Neural cell (in vitro differentiated cells): ENCODE results near the gene CSAG1. TPM values are rescaled to one million over a fixed set of nuclear protein-coding genes. Genes with fewer than 3 reads are reported as not detected.
"Not testable (repeated sequence)": the region's sequence is repeated elsewhere in the genome, so short reads cannot be mapped to it uniquely, and the experiment has no call there.

Source experiments
- H2AFZ ChIP-seq: fragments of 200-600, 300-800 bp; sonication (generic), shearing (Covaris generic); 2 replicates; pipeline ENCODE4 v1.6.0; 2014; ENCODE audit warnings: low read depth, mild to moderate bottlenecking, antibody characterized with exemption, low read length, moderate library complexity
- H3F3A ChIP-seq: fragments of 200-600 bp; shearing (Covaris generic); 2 replicates; pipeline ENCODE4 v1.6.1; 2016; ENCODE audit warnings: mild to moderate bottlenecking, moderate library complexity, mixed read lengths, antibody characterized with exemption, low read length; ENCODE audit not compliant: insufficient read depth, poor library complexity, severe bottlenecking
- H3K27ac ChIP-seq: fragments of 200-600, 300-800 bp; sonication (generic), shearing (Covaris generic); 2 replicates; pipeline ENCODE4 v1.5.1; 2014; ENCODE audit warnings: mild to moderate bottlenecking, low read length, moderate library complexity
- H3K27me3 ChIP-seq: fragments of 300-800, 200-600 bp; sonication (generic), shearing (Covaris generic); 2 replicates; pipeline ENCODE4 v1.6.0; 2014; ENCODE audit warnings: mild to moderate bottlenecking, low read depth, low read length, moderate library complexity; ENCODE audit not compliant: insufficient read depth
- H3K36me3 ChIP-seq: fragments of 300-800, 200-600 bp; sonication (generic), shearing (Covaris generic); 2 replicates; pipeline ENCODE4 v1.5.1; 2014; ENCODE audit warnings: mild to moderate bottlenecking, antibody characterized with exemption, low read length, moderate library complexity; ENCODE audit not compliant: insufficient read depth
- H3K4me2 ChIP-seq: fragments of 300-800, 200-600 bp; sonication (generic), shearing (Covaris generic); 2 replicates; pipeline ENCODE4 v1.6.0; 2014; ENCODE audit warnings: mild to moderate bottlenecking, low read length
- H3K4me3 ChIP-seq: fragments of 300-800, 200-600 bp; sonication (generic), shearing (Covaris generic); 2 replicates; pipeline ENCODE4 v1.5.1; 2014; ENCODE audit warnings: mild to moderate bottlenecking, low read length, moderate library complexity
- H3K79me2 ChIP-seq: fragments of 200-600 bp; shearing (Covaris generic); replicated peaks from 2 replicates; pipeline ENCODE4 v1.6.0; 2014; ENCODE audit warnings: mild to moderate bottlenecking, low read length, moderate library complexity; ENCODE audit not compliant: insufficient read depth
- H3K9ac ChIP-seq: fragments of 300-800, 200-600 bp; sonication (generic), shearing (Covaris generic); 2 replicates; pipeline ENCODE4 v1.6.1; 2016; ENCODE audit warnings: mild to moderate bottlenecking, low read length, mixed read lengths
- H3K9me2 ChIP-seq: fragments of 200-600 bp; shearing (Covaris generic); 2 replicates; pipeline ENCODE4 v1.6.1; 2016; ENCODE audit warnings: mild to moderate bottlenecking, low read length, mixed read lengths; ENCODE audit not compliant: insufficient read depth
- H3K9me3 ChIP-seq: fragments of 200-600, 300-800 bp; sonication (generic), shearing (Covaris generic); 2 replicates; pipeline ENCODE4 v1.6.1; 2016; ENCODE audit warnings: mild to moderate bottlenecking, mixed run types, low read length, moderate library complexity, mixed read lengths
- H4K20me1 ChIP-seq: fragments of 200-600 bp; shearing (Covaris generic); 2 replicates; pipeline ENCODE4 v1.6.1; 2016; ENCODE audit warnings: mild to moderate bottlenecking, mixed run types; ENCODE audit not compliant: insufficient read depth
- CTCF ChIP-seq: fragments of 450-650 bp; IDR thresholded peaks from 2 replicates; pipeline ENCODE4 v1.5.1; 2014; ENCODE audit warnings: antibody characterized with exemption, mild to moderate bottlenecking, moderate library complexity; ENCODE audit not compliant: poor library complexity, severe bottlenecking
- EP300 ChIP-seq: fragments of 450-650 bp; conservative IDR thresholded peaks from 2 replicates; pipeline ENCODE4 v1.6.1; 2014; ENCODE audit warnings: antibody characterized with exemption, mild to moderate bottlenecking, moderate library complexity; ENCODE audit not compliant: poor library complexity, severe bottlenecking
- EZH2 ChIP-seq: fragments of 200-600, 300-800 bp; shearing (Covaris generic), sonication (generic); IDR thresholded peaks from 2 replicates; pipeline ENCODE4 v1.6.1; 2014; ENCODE audit warnings: antibody characterized with exemption, low read length, borderline replicate concordance, mild to moderate bottlenecking; ENCODE audit not compliant: insufficient read depth, poor library complexity, severe bottlenecking
- MXI1 ChIP-seq: fragments of 450-650 bp; conservative IDR thresholded peaks from 2 replicates; pipeline ENCODE4 v1.6.1; 2014; ENCODE audit warnings: antibody characterized with exemption, mild to moderate bottlenecking; ENCODE audit not compliant: poor library complexity, severe bottlenecking
- POLR2AphosphoS5 ChIP-seq: IDR thresholded peaks from 2 replicates; pipeline ENCODE4 v1.6.1; 2012
- RAD21 ChIP-seq: fragments of 450-650 bp; conservative IDR thresholded peaks from 2 replicates; pipeline ENCODE4 v1.6.1; 2014; ENCODE audit warnings: antibody characterized with exemption, mild to moderate bottlenecking, moderate library complexity
- REST ChIP-seq: IDR thresholded peaks from 2 replicates; pipeline ENCODE4 v1.6.1; 2012; ENCODE audit warnings: borderline replicate concordance
- SMC3 ChIP-seq: fragments of 450-650 bp; conservative IDR thresholded peaks from 2 replicates; pipeline ENCODE4 v1.6.1; 2014; ENCODE audit warnings: antibody characterized with exemption, mild to moderate bottlenecking, moderate library complexity; ENCODE audit not compliant: poor library complexity
- TAF1 ChIP-seq: IDR thresholded peaks from 2 replicates; pipeline ENCODE4 v1.6.1; 2012; ENCODE audit warnings: low read depth
- polyA plus RNA-seq: library from polyadenylated mRNA; depleted of rRNA; stranded (reverse); fragments of >200 nt; gene quantifications from 2 replicates; pipeline ENCODE4 v1.2.3, GENCODE V29; 2014

Gene CSAG1
- polyA plus RNA-seq, 1 donor from 2014 or later = not detected

DNA sequence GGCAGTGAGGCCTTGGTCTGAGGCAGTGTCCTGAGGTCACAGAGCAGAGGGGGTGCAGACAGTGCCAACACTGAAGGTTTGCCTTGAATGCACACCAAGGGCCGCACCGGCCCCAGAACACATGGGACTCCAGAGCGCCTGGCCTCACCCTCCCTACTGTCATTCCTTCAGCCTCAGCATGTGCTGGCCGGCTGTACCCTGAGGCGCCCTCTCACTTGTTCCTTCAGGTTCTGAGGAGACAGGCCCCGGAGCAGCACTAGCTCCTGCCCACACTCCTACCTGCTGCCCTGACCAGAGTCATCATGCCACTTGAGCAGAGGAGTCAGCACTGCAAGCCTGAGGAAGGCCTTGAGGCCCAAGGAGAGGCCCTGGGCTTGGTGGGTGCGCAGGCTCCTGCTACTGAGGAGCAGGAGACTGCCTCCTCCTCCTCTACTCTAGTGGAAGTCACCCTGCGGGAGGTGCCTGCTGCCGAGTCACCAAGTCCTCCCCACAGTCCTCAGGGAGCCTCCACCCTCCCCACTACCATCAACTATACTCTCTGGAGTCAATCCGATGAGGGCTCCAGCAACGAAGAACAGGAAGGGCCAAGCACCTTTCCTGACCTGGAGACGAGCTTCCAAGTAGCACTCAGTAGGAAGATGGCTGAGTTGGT lies 2.5 kb upstream of the CSAG1 start:
- Histone ChIP-seq H3K36me3 (no peaks in the 10 kb centered on the region), H3F3A (no peaks in the 10 kb centered on the region), H3K4me3 (no peak overlapping the region), H3K4me2 (no peak overlapping the region), H3K9me2 (no peaks in the 10 kb centered on the region), H3K27ac (no peak overlapping the region), H2AFZ (no peak overlapping the region), H3K9me3 (no peaks in the 10 kb centered on the region), H3K79me2 (no peaks in the 10 kb centered on the region), H4K20me1 (no peaks in the 10 kb centered on the region), H3K9ac (no peak overlapping the region), H3K27me3 (no peaks in the 10 kb centered on the region)
- no peak for TF ChIP-seq SMC3
- no peak for TF ChIP-seq REST
- no peak for TF ChIP-seq EZH2
- no peak for TF ChIP-seq EP300
- no peak for TF ChIP-seq POLR2AphosphoS5
- no peak for TF ChIP-seq CTCF

- Histone ChIP-seq H3K4me3 (no peak overlapping the region), H3K36me3 (no peaks in the 10 kb centered on the region), H3K27ac (no peak overlapping the region), H3K9me2 (no peaks in the 10 kb centered on the region), H3F3A (no peaks in the 10 kb centered on the region), H3K9me3 (no peaks in the 10 kb centered on the region), H4K20me1 (no peaks in the 10 kb centered on the region), H2AFZ (no peak overlapping the region), H3K4me2 (no peak overlapping the region), H3K27me3 (no peaks in the 10 kb centered on the region), H3K9ac (no peak overlapping the region), H3K79me2 (no peaks in the 10 kb centered on the region)
- TF ChIP-seq TAF1 (no peak), CTCF (no peak), RAD21 (no peak), POLR2AphosphoS5 (no peak), SMC3 (no peak), EZH2 (no peak), REST (no peak), MXI1 (no peak), EP300 (no peak)
Observed at GRCh38 chrX:152735101-152735500, 1.6 kb upstream of the CSAG1 start.

DNA sequence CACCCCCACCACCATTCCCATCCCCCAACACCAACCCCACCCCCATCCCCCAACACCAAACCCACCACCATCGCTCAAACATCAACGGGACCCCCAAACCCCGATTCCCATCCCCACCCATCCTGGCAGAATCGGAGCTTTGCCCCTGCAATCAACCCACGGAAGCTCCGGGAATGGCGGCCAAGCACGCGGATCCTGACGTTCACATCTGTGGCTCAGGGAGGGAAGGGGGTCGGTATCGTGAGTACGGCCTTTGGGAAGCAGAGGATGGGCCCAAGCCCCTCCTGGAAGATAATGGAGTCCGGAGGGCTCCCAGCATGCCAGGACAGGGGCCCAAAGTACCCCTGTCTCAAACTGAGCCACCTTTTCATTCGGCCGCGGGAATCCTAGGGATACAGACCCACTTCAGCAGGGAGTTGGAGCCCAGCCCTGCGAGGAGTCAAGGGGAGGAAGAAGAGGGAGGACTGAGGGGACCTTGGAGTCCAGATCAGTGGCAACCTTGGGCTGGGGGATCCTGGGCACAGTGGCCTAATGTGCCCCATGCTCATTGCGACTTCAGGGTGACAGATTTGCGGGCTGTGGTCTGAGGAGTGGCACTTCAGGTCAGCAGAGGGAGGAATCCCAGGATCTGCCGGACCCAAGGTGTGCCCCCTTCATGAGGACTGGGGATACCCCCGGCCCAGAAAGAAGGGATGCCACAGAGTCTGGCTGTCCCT lies 780 bp upstream of the CSAG1 start:
- not testable (repeated sequence) for H3F3A ChIP-seq, H3K27ac ChIP-seq, H3K36me3 ChIP-seq, H3K9ac ChIP-seq, H3K9me3 ChIP-seq, H3K79me2 ChIP-seq, H4K20me1 ChIP-seq, H3K9me2 ChIP-seq, H3K4me3 ChIP-seq, H3K27me3 ChIP-seq, H3K4me2 ChIP-seq, H2AFZ ChIP-seq
